Measurements from ENCODE around the gene GSK3B. TPM values are rescaled to one million over a fixed set of nuclear protein-coding genes. Genes with fewer than 3 reads are reported as not detected.

GSK3B gene
- total and polyA plus RNA-seq, 10 of the 15 experiments (the other 5 are each of a cell fraction or from before 2014, with no cell fraction given) = 8.5 to 49.8 (median 25.5) TPM

- no peak for FAIRE-seq
- WGBS (ENCODE audit: insufficient coverage, insufficient replicate concordance, low lambda C conversion rate, missing lambda C conversion rate) = 52% methylated on average over 8 of the region's 8 CpGs
- in situ Hi-C loops (cut with MboI) = no loop called here
These were observed 278.5 kb downstream of the GSK3B start for GRCh38 chr3:119815716-119816115.

More at GRCh38 chr3:119815716-119816115, 278.5 kb downstream of the GSK3B start:
- intact Hi-C loops (cut with micrococcal nuclease; ENCODE audit: unreplicated experiment) = no loop called here
- no peak overlapping the region for H2AFZ ChIP-seq (ENCODE audit: control insufficient read depth, low read depth, low read length)
- ChIA-PET RAD21 (ENCODE audit: unreplicated experiment) (no interaction called here), CTCF (interaction anchor here (0.9 to 1.4 kb wide), 4 partner anchors 8 to 601 kb away, joined by 3 to 5 read pairs (median 4); no protein-coding TSS in a partner anchor), SMC1A (ENCODE audit: uncharacterized antibody, unreplicated experiment) (interaction anchor here (1.2 kb wide), 2 partner anchors 110 to 382 kb away, joined by 4 read pairs; no protein-coding TSS in a partner anchor), POLR2A (no interaction called here)
- H3K4me1 ChIP-seq (ENCODE audit: control insufficient read depth, insufficient read depth, low read length) = no peaks in the 10 kb centered on the region
- no peak overlapping the region for H3K4me2 ChIP-seq (ENCODE audit: control insufficient read depth, insufficient read depth)
- TF ChIP-seq CUX1 (IDR thresholded peaks at IDR 0.05; ENCODE audit: insufficient replicate concordance, low read depth, low read length) (no peak), SMAD5 (IDR thresholded peaks at IDR 0.05; ENCODE audit: low read depth) (no peak)
- DNase-seq (ENCODE audit: low read depth, low spot score) = no peak
- BruUV-seq (replicated peaks) = no TSS peak
- no peaks in the 10 kb centered on the region for H3K27me3 ChIP-seq (replicated peaks in 1 of 2; ENCODE audit: control insufficient read depth in 2 of 2, insufficient read depth in 2 of 2, low read length in 1 of 2)
- no peaks in the 10 kb centered on the region for H3K79me2 ChIP-seq (ENCODE audit: control insufficient read depth, insufficient read depth, low read length)
- no peaks in the 10 kb centered on the region for H4K20me1 ChIP-seq (ENCODE audit: control insufficient read depth, insufficient read depth)
- H3K36me3 ChIP-seq (ENCODE audit: control insufficient read depth in 2 of 2, insufficient read depth in 2 of 2, low read length in 1 of 2) = no peaks in the 10 kb centered on the region
- H3K9me3 ChIP-seq (replicated peaks; ENCODE audit: control insufficient read depth, insufficient read depth, low read length) = no peaks in the 10 kb centered on the region
- no peak overlapping the region for H3K9ac ChIP-seq (ENCODE audit: control insufficient read depth, insufficient read depth, low read length)
- no peak overlapping the region for H3K4me3 ChIP-seq
- ATAC-seq = no peak; the same call in 2 of the 3 replicates
- H3K27ac ChIP-seq (ENCODE audit: control insufficient read depth, insufficient read depth) = no peak overlapping the region
